Activated T-cell treated with anti-CD3 and anti-CD28 coated beads, Interleukin-2, amount 50 U/mL, for 4 hours (primary cell): ENCODE measurements around the gene SETBP1. TPM values are rescaled to one million over a fixed set of nuclear protein-coding genes. Genes with fewer than 3 reads are reported as not detected.

Experiments
- ATAC-seq, 2 donors: fragments of 200-7000 bp; cut with Tn5 transposase; one replicate each; pipeline ENCODE4 v1.10.0; 2021
- DNase-seq: peaks from one replicate; pipeline ENCODE4 v3.0.0-alpha.2; 2020
- H3K27me3 Mint-ChIP-seq: one replicate; pipeline ENCODE4 v1.8.0; 2021; ENCODE audit warnings: low read depth, mixed read lengths
- H3K36me3 Mint-ChIP-seq: one replicate; pipeline ENCODE4 v1.8.0; 2022; ENCODE audit warnings: mixed read lengths; ENCODE audit not compliant: insufficient read depth
- H3K4me1 Mint-ChIP-seq: one replicate; pipeline ENCODE4 v1.8.0; 2021; ENCODE audit warnings: low read depth, mixed read lengths
- H3K4me3 Mint-ChIP-seq: one replicate; pipeline ENCODE4 v1.8.0; 2021; ENCODE audit warnings: mild to moderate bottlenecking, moderate library complexity, mixed read lengths
- H3K9me3 Mint-ChIP-seq: one replicate; pipeline ENCODE4 v1.8.0; 2021; ENCODE audit warnings: mixed read lengths
- total RNA-seq, 3 donors: library from RNA; stranded (reverse); gene quantifications; one replicate each; pipeline ENCODE4 v1.2.1, GENCODE V29; 2021

The SETBP1 gene
- total RNA-seq, 3 donors from 2014 or later: 6.2 to 9.2 (median 7.6) TPM

DNA sequence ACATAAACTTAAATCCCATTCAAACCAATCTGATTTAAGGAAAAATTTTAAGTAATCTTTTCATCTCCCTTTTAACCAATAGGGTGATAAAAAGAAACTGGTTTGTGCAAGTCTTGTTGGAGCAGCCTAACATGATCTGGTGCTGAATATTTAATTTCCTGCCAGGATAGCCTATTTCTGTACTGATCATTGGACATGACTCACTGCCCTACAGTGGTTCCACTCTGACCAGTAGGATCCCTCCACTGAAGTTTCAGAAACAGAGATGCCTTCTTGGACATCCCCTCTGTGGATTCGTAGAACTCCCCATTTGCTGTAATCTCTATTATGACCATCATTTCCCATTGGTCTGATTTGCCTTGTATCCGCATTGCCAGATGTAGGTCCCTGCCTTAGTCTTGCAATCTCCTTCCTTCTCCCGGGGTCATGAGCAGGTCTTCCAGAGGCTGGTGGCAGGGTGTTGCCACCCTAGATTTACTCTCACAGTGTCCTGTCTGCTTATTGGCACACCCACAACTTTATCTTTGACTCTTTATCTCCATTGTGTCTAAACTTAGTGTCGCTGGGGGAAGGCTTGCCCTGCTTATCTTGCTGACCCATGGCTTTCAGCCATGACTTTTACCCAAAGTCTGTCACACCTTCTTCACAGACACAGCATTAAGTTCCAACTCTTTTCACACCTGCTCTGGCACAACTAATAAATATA is 12.3 kb upstream of the SETBP1 start:
- H3K27me3 Mint-ChIP-seq: peaks cover 13% of the 10 kb centered on the region
- no peak for DNase-seq
- no peaks in the 10 kb centered on the region for H3K36me3 Mint-ChIP-seq
- no peak for ATAC-seq
- no peak overlapping the region for H3K4me3 Mint-ChIP-seq
- no peaks in the 10 kb centered on the region for H3K4me1 Mint-ChIP-seq
- no peaks in the 10 kb centered on the region for H3K9me3 Mint-ChIP-seq

GRCh38 chr18:44671914-44672313 is 8.8 kb upstream of the SETBP1 start:
- DNase-seq: no peak
- Mint-ChIP-seq H3K27me3 (peaks cover 19% of the 10 kb centered on the region), H3K9me3 (no peaks in the 10 kb centered on the region), H3K4me1 (no peaks in the 10 kb centered on the region), H3K4me3 (no peak overlapping the region), H3K36me3 (no peaks in the 10 kb centered on the region)
- no peak for ATAC-seq

- Mint-ChIP-seq H3K4me3 (no peak overlapping the region), H3K36me3 (no peaks in the 10 kb centered on the region), H3K27me3 (peaks cover 20% of the 10 kb centered on the region), H3K9me3 (no peaks in the 10 kb centered on the region), H3K4me1 (no peaks in the 10 kb centered on the region)
- DNase-seq: no peak
- no peak for ATAC-seq
These were observed 8.2 kb upstream of the SETBP1 start for GRCh38 chr18:44672506-44672905.

DNA sequence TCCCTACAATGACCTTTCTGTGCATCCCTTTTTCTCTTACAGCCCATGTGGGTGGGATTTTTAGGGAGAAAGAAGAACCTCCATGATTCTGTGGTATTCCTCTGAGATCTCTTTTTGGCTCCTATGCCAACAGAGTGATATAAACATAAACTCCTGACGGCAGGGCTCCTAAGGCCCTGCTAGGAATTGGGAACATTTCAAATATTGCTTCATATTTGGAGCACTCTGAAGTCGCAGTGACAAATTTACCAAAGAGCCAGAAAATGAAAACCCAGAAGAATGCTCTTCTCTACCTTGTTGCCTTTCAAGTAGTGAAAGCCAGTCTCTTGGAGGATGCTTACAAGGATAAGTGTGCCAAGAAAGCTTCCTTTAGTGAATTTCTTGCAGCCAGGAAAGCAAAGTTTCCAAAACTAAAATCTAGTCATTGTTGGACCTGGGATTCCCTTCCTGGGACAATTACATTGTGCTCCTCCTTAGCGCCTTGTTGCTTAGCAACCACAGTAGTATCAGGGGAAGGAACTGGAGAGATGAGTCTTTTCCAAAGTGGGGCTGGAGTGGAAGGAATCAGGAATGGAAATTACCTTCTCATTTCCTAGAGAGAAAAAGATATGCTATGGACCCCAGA is 7.3 kb upstream of the SETBP1 start:
- Mint-ChIP-seq H3K4me3 (no peak overlapping the region), H3K27me3 (peaks cover 25% of the 10 kb centered on the region), H3K36me3 (no peaks in the 10 kb centered on the region), H3K9me3 (no peaks in the 10 kb centered on the region), H3K4me1 (no peaks in the 10 kb centered on the region)
- DNase-seq (no peak), ATAC-seq (no peak)

DNA sequence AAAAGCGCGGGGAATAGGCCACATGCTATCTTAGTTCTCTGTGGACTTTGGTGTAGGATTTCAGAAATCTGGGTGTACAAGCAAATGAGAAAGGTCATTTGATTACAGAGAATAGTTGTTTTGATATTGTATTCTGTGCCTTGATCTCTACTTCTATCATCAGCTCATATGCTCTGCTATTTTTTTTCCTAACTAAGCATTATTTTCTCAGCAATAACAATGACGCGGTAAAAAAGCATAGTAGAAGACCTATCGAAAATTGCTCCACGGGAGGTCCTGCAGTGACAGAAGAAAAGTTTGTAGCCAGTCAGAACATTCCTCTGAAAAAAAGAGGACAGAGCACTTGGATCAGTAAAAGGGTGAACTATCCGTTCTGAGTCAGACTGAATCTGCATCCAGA is 2.8 kb upstream of the SETBP1 start:
- no peak for DNase-seq
- Mint-ChIP-seq H3K36me3 (no peaks in the 10 kb centered on the region), H3K9me3 (no peaks in the 10 kb centered on the region), H3K27me3 (peaks cover 17% of the 10 kb centered on the region), H3K4me3 (peak overlapping the region; percentile 16), H3K4me1 (no peaks in the 10 kb centered on the region)
- ATAC-seq: no peak

GRCh38 chr18:44678725-44679055 is 2.0 kb upstream of the SETBP1 start:
- Mint-ChIP-seq H3K4me3 (peak overlapping the region; percentile 59), H3K4me1 (no peaks in the 10 kb centered on the region), H3K36me3 (no peaks in the 10 kb centered on the region), H3K9me3 (no peaks in the 10 kb centered on the region), H3K27me3 (peaks cover 17% of the 10 kb centered on the region)
- DNase-seq (no peak), ATAC-seq (no peak)

- Mint-ChIP-seq H3K4me1 (no peaks in the 10 kb centered on the region), H3K27me3 (peaks cover 12% of the 10 kb centered on the region), H3K36me3 (no peaks in the 10 kb centered on the region), H3K4me3 (peak overlapping the region; percentile 59), H3K9me3 (no peaks in the 10 kb centered on the region)
- peak; percentile 50 for DNase-seq
- peak; percentile 90 to 92 for ATAC-seq
These were observed 1.4 kb upstream of the SETBP1 start for GRCh38 chr18:44679056-44679913.

DNA sequence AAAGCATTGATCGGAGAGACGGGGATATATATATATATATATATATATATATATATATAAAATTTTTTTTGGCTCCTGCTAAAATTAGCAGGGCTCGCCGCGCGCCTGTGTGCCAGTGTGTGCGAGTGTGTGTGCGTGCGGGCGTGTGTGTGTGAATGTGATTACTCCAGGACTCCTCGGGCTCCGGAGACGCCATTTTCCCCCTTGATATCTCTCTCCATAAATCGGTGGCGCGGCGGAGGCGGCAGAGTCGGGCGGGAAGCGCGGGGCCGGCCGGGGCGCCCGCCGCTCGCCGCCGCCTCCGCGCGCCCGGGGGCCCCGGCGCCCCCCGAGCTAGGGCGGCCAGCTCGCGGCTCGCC is 795 bp upstream of the SETBP1 start:
- DNase-seq: peak; percentile 9
- no peaks in the 10 kb centered on the region for H3K4me1 Mint-ChIP-seq
- no peak overlapping the region for H3K4me3 Mint-ChIP-seq
- H3K9me3 Mint-ChIP-seq: no peaks in the 10 kb centered on the region
- ATAC-seq: peak in 1 of 2 donors; percentile 25
- H3K27me3 Mint-ChIP-seq: peaks cover 12% of the 10 kb centered on the region
- H3K36me3 Mint-ChIP-seq: no peaks in the 10 kb centered on the region

GRCh38 chr18:44681076-44681970 is 635 bp downstream of the SETBP1 start:
- no peak for ATAC-seq
- no peak for DNase-seq
- Mint-ChIP-seq H3K4me3 (no peak overlapping the region), H3K4me1 (no peaks in the 10 kb centered on the region), H3K36me3 (no peaks in the 10 kb centered on the region), H3K9me3 (no peaks in the 10 kb centered on the region), H3K27me3 (peaks cover 16% of the 10 kb centered on the region)

GRCh38 chr18:44682201-44682870 is 1.6 kb downstream of the SETBP1 start:
- Mint-ChIP-seq H3K27me3 (peaks cover 16% of the 10 kb centered on the region), H3K36me3 (no peaks in the 10 kb centered on the region), H3K4me1 (no peaks in the 10 kb centered on the region), H3K9me3 (no peaks in the 10 kb centered on the region), H3K4me3 (no peak overlapping the region)
- ATAC-seq (no peak), DNase-seq (no peak)

- no peaks in the 10 kb centered on the region for H3K9me3 Mint-ChIP-seq
- DNase-seq (no peak), ATAC-seq (no peak)
- H3K27me3 Mint-ChIP-seq: peaks cover 12% of the 10 kb centered on the region
- H3K36me3 Mint-ChIP-seq: no peaks in the 10 kb centered on the region
- H3K4me1 Mint-ChIP-seq: no peaks in the 10 kb centered on the region
- H3K4me3 Mint-ChIP-seq: no peak overlapping the region
These were observed 2.2 kb downstream of the SETBP1 start for GRCh38 chr18:44682871-44683221.

DNA sequence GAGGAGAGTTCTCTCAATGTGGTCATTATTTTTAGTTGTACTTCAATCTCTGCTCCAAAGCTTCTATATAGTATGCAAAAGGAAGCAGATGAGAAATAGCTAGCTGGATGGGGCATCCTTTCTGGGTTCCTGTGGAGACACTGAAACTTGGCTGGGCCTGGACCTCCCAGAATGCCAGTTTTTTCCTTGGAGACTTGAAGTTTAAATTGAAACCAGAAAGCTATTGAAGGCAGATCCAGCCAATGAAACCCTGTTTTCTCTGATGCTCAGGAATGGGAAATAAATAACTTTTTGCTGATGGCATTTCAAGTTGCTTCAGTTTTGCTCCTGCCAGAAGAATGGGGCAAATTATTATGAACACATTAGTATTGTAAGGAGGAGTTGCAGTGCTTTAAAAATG is 2.9 kb downstream of the SETBP1 start:
- H3K9me3 Mint-ChIP-seq: no peaks in the 10 kb centered on the region
- ATAC-seq (no peak), DNase-seq (no peak)
- peaks cover 8% of the 10 kb centered on the region for H3K27me3 Mint-ChIP-seq
- no peak overlapping the region for H3K4me3 Mint-ChIP-seq
- no peaks in the 10 kb centered on the region for H3K36me3 Mint-ChIP-seq
- no peaks in the 10 kb centered on the region for H3K4me1 Mint-ChIP-seq

DNA sequence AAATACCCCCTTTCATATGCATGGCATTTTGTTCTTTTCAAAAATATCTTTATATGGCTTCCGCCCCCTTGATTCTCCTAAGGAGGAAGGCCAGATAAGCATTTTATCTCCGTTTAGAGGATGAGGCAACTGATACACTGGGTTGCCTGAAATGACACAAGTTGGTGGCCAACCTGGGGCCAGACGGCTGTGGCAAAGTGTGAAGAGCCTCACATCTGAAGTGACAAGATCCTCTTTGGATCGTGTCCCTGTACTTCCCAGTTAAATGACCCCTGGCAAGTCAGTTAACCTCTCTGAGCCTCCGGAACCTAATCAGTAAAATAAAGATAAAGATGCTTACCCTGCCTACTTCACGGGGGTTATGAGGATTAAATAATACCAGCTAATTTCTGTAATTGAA is 4.6 kb downstream of the SETBP1 start:
- Mint-ChIP-seq H3K4me1 (no peaks in the 10 kb centered on the region), H3K4me3 (no peak overlapping the region), H3K27me3 (peaks cover 10% of the 10 kb centered on the region), H3K9me3 (no peaks in the 10 kb centered on the region), H3K36me3 (no peaks in the 10 kb centered on the region)
- ATAC-seq: no peak
- DNase-seq: no peak

- H3K4me3 Mint-ChIP-seq: no peak overlapping the region
- H3K27me3 Mint-ChIP-seq: peaks cover 10% of the 10 kb centered on the region
- ATAC-seq (no peak), DNase-seq (no peak)
- no peaks in the 10 kb centered on the region for H3K36me3 Mint-ChIP-seq
- H3K4me1 Mint-ChIP-seq: no peaks in the 10 kb centered on the region
- H3K9me3 Mint-ChIP-seq: no peaks in the 10 kb centered on the region
These were observed 5.5 kb downstream of the SETBP1 start for GRCh38 chr18:44686156-44686555.
